Muscle of leg (tissue), 11 donors: ENCODE data around the gene CGB1. TPM values are rescaled to one million over a fixed set of nuclear protein-coding genes. Genes with fewer than 3 reads are reported as not detected.
"Not testable (repeated sequence)": the region's sequence is repeated elsewhere in the genome, so short reads cannot be mapped to it uniquely, and the experiment has no call there.

ENCODE experiments used
- DNase-seq: peaks from one replicate; pipeline ENCODE4 v3.0.0; 2013
- H3K27ac ChIP-seq: one replicate; pipeline ENCODE4 v1.5.1; 2013; ENCODE audit warnings: mild to moderate bottlenecking, low read length, control low read depth
- H3K27me3 ChIP-seq: one replicate; pipeline ENCODE4 v1.6.1; 2013; ENCODE audit warnings: low read length; ENCODE audit not compliant: control insufficient read depth, insufficient read depth
- H3K36me3 ChIP-seq: one replicate; pipeline ENCODE4 v1.6.1; 2013; ENCODE audit warnings: low read length; ENCODE audit not compliant: control insufficient read depth, insufficient read depth
- H3K4me1 ChIP-seq: one replicate; pipeline ENCODE4 v1.6.1; 2013; ENCODE audit warnings: low read length; ENCODE audit not compliant: control insufficient read depth, insufficient read depth
- H3K4me3 ChIP-seq: one replicate; pipeline ENCODE4 v1.5.1; 2013; ENCODE audit warnings: low read length, control low read depth
- H3K9me3 ChIP-seq: replicated peaks from 2 replicates; pipeline ENCODE4 v1.6.1; 2013; ENCODE audit warnings: low read depth, low read length; ENCODE audit not compliant: control insufficient read depth
- WGBS: methylation state at CpG from one replicate; pipeline ENCODE4 v1.1.5; 2013; ENCODE audit warnings: missing lambda C conversion rate; ENCODE audit not compliant: insufficient coverage; 5-methylcytosine and 5-hydroxymethylcytosine counted together
- polyA plus RNA-seq, 8 donors: library from polyadenylated mRNA; unstranded; fragments of 120-200 nt; gene quantifications; one replicate each; pipeline versions ENCODE4 v1.2.1 to v1.2.3, GENCODE V29; 2013; ENCODE audit warnings: inconsistent platforms in 1 of 8, low replicate concordance in 1 of 8; ENCODE audit not compliant: insufficient read length in 8 of 8, insufficient read depth in 1 of 8
- total RNA-seq: library from RNA; stranded (reverse); fragments of 120-200 nt; gene quantifications from one replicate; pipeline ENCODE4 v1.2.4, GENCODE V29; 2013

CGB1 gene
- total and polyA plus RNA-seq, 9 donors: not detected

DNA sequence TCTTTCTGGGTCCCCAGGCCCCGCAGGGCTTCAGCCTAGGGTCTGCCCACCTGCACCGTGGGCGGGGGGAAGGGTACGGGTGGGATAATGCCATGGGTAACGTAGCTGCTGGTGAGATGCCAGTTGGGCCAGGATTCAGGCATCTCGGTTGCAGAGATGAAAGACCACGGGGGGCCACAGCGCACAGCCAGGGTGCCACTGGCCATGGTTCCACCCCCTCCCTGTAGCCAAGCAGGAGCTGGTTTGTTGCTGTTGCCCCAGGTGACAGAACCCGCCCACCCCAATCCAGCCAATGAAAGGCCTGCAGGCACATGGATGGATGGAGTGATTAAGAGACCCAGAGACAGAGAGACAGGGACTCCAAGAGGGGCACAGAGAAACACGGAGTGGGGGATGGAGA, 21.9 kb upstream of the CGB1 start:
- H3K36me3 ChIP-seq: no peaks in the 10 kb centered on the region
- H3K4me3 ChIP-seq: no peak overlapping the region
- DNase-seq: no peak
- H3K4me1 ChIP-seq: peaks cover 22% of the 10 kb centered on the region
- H3K9me3 ChIP-seq: no peaks in the 10 kb centered on the region
- whole genome bisulfite sequencing: 24% methylated on average over 5 of the region's 10 CpGs
- H3K27me3 ChIP-seq: peaks cover 74% of the 10 kb centered on the region
- no peak overlapping the region for H3K27ac ChIP-seq

DNA sequence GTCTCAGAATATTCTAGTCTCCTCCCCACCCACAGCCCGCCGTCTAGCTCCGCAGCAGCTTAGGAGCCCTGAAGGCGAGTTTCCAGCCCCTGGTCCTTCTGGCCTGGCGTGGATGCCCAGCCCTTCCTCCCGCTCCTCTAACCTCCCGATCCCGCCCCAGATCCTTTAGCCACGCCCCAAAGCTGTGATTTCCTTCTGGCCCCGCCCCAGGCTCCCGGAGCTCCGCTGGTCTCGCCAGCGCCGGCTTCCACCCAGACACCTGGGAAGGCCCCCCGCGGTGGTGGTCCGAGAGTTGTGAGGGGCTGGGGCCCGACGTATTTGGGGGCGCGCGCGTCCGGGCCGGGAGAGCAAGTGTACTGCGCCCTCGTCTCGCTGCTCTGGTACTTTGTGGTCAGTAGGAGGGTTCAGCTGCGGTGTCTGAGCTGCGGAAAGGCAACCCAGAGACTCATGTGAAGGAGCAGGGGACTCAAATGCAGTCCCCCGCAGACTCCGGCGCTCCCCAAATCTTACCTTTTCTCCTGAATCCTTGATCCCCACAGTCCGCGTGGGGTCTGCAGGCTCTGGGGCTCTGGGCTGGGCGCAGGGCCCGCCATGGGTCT, 21.0 kb upstream of the CGB1 start, which contains the start of gene CGB7:
CGB7 (minus strand) TSS at position 114 of the 599 bp plus-strand sequence. CDS start 2,374 bp downstream, outside the sequence.
- peaks cover 72% of the 10 kb centered on the region for H3K27me3 ChIP-seq
- no peaks in the 10 kb centered on the region for H3K9me3 ChIP-seq
- H3K36me3 ChIP-seq: no peaks in the 10 kb centered on the region
- DNase-seq: peak; percentile 47
- H3K4me1 ChIP-seq: peaks cover 22% of the 10 kb centered on the region
- H3K27ac ChIP-seq: no peak within 1 kb of the TSS
- peak within 1 kb of the TSS; percentile 51 for H3K4me3 ChIP-seq
- whole genome bisulfite sequencing: under 1% methylated on average over 24 of the region's 38 CpGs

DNA sequence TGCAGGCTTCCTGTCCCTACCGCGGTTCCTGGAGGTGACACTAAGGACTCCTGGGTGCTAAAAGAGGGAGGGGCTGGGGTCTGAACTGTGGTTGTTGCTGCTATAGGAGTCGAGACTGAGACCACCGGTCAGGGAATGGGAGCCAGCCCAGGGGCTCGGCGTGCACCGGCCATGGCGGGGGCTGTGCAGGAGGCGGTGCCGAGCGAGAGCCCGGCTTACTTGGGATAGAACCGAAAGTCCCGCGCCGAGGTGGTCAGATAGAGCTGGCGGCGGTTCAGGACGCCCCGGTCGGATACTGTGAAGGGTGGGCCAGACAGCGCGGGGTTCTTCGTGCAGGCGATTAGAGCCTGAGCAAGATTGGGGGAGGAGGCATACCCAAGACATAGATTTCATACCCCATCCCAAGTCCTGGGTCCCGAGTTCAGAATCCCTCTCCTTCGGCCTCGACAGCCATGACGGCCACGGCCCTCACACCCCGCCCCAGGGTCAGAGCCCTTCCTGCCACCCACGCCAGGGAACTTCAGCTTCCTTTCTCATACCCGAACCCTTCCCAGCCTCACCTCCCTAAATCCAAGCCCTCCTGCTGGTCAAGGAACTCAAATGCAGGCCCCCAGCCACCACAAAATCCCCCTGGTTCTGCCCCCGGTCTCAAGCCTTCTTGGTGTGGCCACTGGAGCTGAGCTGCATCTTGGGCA, 20.4 kb upstream of the CGB1 start:
- H3K36me3 ChIP-seq, H3K9me3 ChIP-seq, DNase-seq, H3K27ac ChIP-seq: not testable (repeated sequence)
- Histone ChIP-seq H3K4me3 (peak overlapping the region; percentile 51), H3K27me3 (peaks cover 72% of the 10 kb centered on the region), H3K4me1 (peaks cover 22% of the 10 kb centered on the region)
- 6% methylated on average over 13 of the region's 34 CpGs for WGBS

DNA sequence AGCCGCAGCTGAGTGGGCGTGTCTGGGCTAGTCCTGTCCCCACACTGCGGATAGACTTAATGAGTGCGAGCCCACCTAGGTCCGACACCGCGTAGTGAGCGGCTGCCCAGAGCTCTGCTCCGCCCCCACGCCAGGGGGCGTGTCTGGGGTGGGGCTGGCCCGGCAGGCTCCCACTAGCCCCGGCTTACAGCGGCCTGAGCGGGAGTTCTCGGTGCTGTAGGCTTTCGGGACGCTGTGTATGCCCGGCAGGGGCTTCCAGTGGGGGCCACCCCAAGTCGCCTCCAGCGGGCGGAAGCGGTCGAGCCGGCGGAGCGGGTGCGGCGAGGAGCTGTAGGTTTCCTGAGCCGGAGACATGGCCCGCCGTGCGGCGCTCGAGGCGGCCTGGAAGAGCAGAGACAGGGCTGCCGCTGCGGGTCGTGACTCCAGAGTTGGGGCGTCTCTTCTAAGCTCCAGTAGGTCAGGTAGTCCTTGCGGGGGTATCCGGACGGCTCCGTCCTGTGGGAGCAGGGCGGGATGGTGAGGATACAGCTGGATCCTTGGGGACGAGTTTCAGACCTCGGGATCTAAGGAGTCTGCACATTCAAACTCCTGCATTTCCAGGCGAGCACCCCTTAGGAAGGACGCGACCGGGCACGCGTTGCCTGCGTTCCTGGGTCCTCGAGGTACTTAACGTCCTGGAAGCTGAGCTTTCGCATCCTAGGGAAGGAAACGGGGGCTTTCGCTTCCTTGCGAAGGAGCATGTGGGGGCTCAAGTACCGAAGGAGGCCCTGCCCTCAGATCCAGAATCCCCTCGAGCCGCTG, 19.6 kb upstream of the CGB1 start:
- Histone ChIP-seq H3K27ac (no peak overlapping the region), H3K36me3 (no peaks in the 10 kb centered on the region), H3K9me3 (no peaks in the 10 kb centered on the region), H3K4me3 (peak overlapping the region; percentile 51), H3K27me3 (peaks cover 68% of the 10 kb centered on the region), H3K4me1 (peaks cover 22% of the 10 kb centered on the region)
- peak; percentile 54 for DNase-seq
- under 1% methylated on average over 53 of the region's 63 CpGs for WGBS

DNA sequence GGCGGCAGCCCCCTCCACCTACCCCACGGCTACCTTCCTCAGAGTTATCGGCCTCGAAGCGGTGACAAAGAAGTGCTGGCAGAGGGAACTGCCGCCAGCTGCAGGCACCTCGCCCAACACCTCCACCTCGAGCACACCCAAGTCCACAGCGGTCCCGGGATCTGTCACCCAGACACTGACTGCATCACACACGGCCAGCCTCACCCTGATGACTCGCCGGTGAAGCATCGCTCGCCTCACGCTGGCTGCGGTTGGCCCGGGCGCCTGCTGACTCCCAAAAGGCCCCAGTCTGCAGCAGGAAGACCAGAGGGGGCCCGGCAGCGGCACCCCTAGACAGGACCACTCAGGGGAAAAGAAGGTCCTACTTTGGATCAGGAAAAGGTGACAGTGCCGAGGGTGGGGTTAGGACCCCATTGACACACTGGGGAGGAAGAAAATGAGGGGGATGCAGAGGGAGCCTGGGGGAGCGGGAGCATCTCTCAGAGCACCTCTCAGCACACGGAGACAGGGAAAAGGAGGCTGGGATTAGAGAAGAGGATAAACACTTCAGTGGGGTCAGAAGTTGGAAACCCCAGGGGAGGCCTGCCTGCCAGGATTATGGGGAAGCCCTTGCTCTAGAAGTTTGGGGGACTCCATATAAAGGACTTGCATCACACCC, 13.8 kb upstream of the CGB1 start:
- DNase-seq, H3K4me3 ChIP-seq, H3K9me3 ChIP-seq, H3K4me1 ChIP-seq, H3K36me3 ChIP-seq, H3K27ac ChIP-seq: not testable (repeated sequence)
- peaks cover 15% of the 10 kb centered on the region for H3K27me3 ChIP-seq
- WGBS: 80% methylated on average over 15 of the region's 24 CpGs

- not testable (repeated sequence) for DNase-seq, H3K27ac ChIP-seq, H3K27me3 ChIP-seq, H3K4me1 ChIP-seq, H3K36me3 ChIP-seq, H3K9me3 ChIP-seq, H3K4me3 ChIP-seq
- no CpG with 5 or more reads among the region's 4 CpGs for WGBS
These were observed 13.1 kb upstream of the CGB1 start for GRCh38 chr19:49049834-49050233.

- 52% methylated on average over 2 of the region's 12 CpGs for WGBS
- not testable (repeated sequence) for H3K4me1 ChIP-seq, H3K27me3 ChIP-seq, DNase-seq, H3K36me3 ChIP-seq, H3K4me3 ChIP-seq, H3K27ac ChIP-seq, H3K9me3 ChIP-seq
These were observed 12.3 kb upstream of the CGB1 start, which contains the start of gene CGB8 for GRCh38 chr19:49049011-49049410. Gene CGB8 (minus strand): TSS chr19:49049111. CDS start chr19:49048739, 372 bp downstream.

DNA sequence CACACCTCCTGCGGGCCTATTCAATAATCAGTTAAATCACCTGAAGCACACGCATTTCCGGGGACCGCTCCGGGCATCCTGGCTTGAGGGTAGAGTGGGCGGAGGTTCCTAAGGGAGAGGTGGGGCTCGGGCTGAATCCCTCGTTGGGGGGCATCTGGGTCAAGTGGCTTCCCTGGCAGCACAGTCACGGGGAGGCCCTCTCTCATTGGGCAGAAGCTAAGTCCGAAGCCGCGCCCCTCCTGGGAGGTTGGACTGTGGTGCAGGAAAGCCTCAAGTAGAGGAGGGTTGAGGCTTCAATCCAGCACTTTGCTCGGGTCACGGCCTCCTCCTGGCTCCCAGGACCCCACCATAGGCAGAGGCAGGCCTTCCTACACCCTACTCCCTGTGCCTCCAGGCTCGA, 6.9 kb upstream of the CGB1 start, which contains the start of gene CGB5:
CGB5 (plus strand) TSS at position 301 of the 400 bp plus-strand sequence. CDS start 362 bp downstream, outside the sequence.
- not testable (repeated sequence) for H3K27me3 ChIP-seq, H3K4me1 ChIP-seq, H3K27ac ChIP-seq, H3K36me3 ChIP-seq, H3K4me3 ChIP-seq, H3K9me3 ChIP-seq, DNase-seq
- no CpG with 5 or more reads among the region's 15 CpGs for WGBS

- no CpG with 5 or more reads among the region's 4 CpGs for WGBS
- H3K36me3 ChIP-seq, H3K4me3 ChIP-seq, H3K27ac ChIP-seq, H3K27me3 ChIP-seq, DNase-seq, H3K9me3 ChIP-seq, H3K4me1 ChIP-seq: not testable (repeated sequence)
These were observed 6.0 kb upstream of the CGB1 start for GRCh38 chr19:49042666-49043065.
